Smooth muscle cell of bladder (primary cell): ENCODE data around the gene SAMD9. TPM values are rescaled to one million over a fixed set of nuclear protein-coding genes. Genes with fewer than 3 reads are reported as not detected.

ENCODE experiments used
- total RNA-seq: library from RNA; depleted of rRNA; stranded (reverse); fragments of >200 nt; gene quantifications from 2 replicates; pipeline ENCODE4 v1.2.3, GENCODE V29; 2014

Gene SAMD9
- total RNA-seq: 7.4 and 10.2 TPM in 2 replicates

DNA sequence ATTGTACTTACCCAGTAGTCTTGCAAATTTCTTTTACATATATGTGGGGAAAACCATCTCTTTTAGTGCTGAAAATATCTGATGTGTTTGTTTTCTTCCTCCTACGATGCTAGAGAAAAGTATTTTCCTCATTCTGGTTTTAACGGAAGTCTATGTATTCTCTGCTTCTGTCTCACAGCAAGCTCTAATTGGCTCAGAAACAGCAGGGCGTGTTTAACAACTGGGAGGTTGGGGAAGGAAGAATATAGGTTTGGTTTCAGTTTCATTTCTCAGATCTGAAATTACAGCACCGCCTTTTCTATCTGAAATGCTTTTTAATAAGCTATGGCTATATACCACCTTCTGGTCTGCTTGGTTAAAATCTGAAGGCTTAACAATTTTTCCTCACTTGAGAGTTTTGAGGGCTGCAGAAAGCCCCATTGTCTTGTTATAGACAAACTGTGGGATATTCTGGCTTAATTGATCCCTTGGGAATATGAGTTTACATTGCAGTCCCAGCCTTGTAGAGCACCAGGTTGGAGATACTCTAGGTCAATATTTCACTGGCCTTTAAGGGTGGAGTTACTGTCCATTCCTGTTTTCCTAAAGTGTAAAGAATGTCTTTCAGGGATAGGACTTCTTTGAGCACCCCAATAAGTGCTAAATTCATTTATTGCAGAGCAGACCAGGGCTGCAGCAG, at the start of gene SAMD9:
SAMD9 (minus strand) TSS at position 128 of the 679 bp plus-strand sequence. CDS start 11,882 bp downstream, outside the sequence.

DNA sequence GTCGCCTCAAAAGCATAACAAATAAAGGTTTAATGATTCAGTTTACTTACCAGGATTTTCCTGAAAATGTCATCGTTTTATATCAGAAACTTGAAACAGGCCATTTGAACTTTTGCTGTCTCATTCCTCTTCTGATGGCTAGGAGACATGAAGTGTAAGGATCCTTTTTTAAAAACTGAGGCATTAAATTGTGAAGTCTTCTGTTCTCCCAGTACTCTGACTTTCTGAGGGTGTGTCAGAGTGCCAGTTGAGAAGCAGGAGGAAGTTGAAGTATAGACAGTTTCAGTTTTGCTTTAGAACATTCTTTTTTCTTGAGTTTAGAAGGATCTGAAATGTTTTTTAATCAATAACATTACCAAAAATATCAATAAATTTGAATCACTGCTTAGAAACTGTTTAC, 30.4 kb upstream of the SAMD9 start, which contains the start of gene SAMD9L:
SAMD9L (minus strand) TSS at position 242 of the 400 bp plus-strand sequence. CDS start 12,414 bp downstream, outside the sequence.

Other genes starting within 250 kb of the SAMD9 start
- 6.8 and 7.3 TPM in 2 replicates for gene SAMD9L, start 30.4 kb upstream of the SAMD9 start, total RNA-seq
- under 0.01 TPM in 1 of 2 replicates, not detected in the other for gene HEPACAM2, start 108.5 kb upstream of the SAMD9 start, total RNA-seq
- 28.3 and 33.4 TPM in 2 replicates for gene VPS50, start 114.4 kb upstream of the SAMD9 start, total RNA-seq